HCT116 (cell line): ENCODE results near the gene BBX. TPM values are rescaled to one million over a fixed set of nuclear protein-coding genes. Genes with fewer than 3 reads are reported as not detected.
A peak's percentile ranks its signal among the peaks of the same experiment; 100 is the strongest.

Experiments
- ATAC-seq: fragments of 200-7000 bp; cut with Tn5 transposase; 2 replicates; pipeline ENCODE4 v1.9.1; 2020; ENCODE audit warnings: mild to moderate bottlenecking, moderate library complexity
- BruUV-seq: library from RNA; stranded (reverse); fragments of 400-500 nt; replicated peaks from 2 replicates; lab custom pipeline; 2021; lab: Mats Ljungman, UMichigan
- CTCF ChIA-PET: fragments of 300-600 bp; sonication (Branson Sonifier 250); formaldehyde crosslinking; loops from one replicate; lab custom pipeline; 2021; ENCODE audit warnings: antibody characterized with exemption; lab: Charles Lee
- POLR2A ChIA-PET: fragments of 300-600, 350-600 bp; sonication (Branson Sonifier 250); formaldehyde crosslinking; loops from one replicate; lab custom pipeline; 2021; ENCODE audit warnings: antibody characterized with exemption; lab: Charles Lee
- RAD21 ChIA-PET, 2 experiments: fragments of 300-600 bp; sonication (Branson Sonifier 250); formaldehyde crosslinking; loops; one replicate each; lab custom pipeline; 2023; ENCODE audit warnings: low total read pairs in 2 of 2; ENCODE audit not compliant: uncharacterized antibody in 2 of 2, unreplicated experiment in 2 of 2, low non-redundant PET in 1 of 2; lab: Charles Lee
- DNase-seq: peaks from one replicate; pipeline ENCODE4 v3.0.0-alpha.2; 2010; ENCODE audit warnings: low read depth, low spot score
- H2AFZ ChIP-seq: fragments of 200-600 bp; shearing (Covaris generic), sonication (generic); 2 replicates; pipeline ENCODE4 v1.6.1; 2017; ENCODE audit warnings: low read depth, mixed run types, mixed read lengths, antibody characterized with exemption, low read length; ENCODE audit not compliant: poor library complexity, severe bottlenecking
- H3K27ac ChIP-seq: 2 replicates; pipeline ENCODE4 v1.5.1; 2012; ENCODE audit warnings: low read depth, low read length
- H3K27me3 ChIP-seq: fragments of 200-600 bp; sonication (generic); 2 replicates; pipeline ENCODE4 v1.6.1; 2016; ENCODE audit warnings: mixed run types, low read length, mixed read lengths; ENCODE audit not compliant: insufficient read depth
- H3K36me3 ChIP-seq, 2 experiments: fragments of 200-500 bp in 1 of 2; fragments of 200-600 bp in 1 of 2; sonication (Bioruptor generic) in 1 of 2; sonication (generic) in 1 of 2; 2 replicates each; pipeline versions ENCODE4 v1.5.1 to v1.6.1; 2014 to 2016; ENCODE audit warnings: low read length in 2 of 2, inconsistent platforms in 1 of 2, mixed read lengths in 1 of 2, mixed run types in 1 of 2; ENCODE audit not compliant: insufficient read depth in 2 of 2, control insufficient read depth in 1 of 2
- H3K4me1 ChIP-seq, 2 experiments: fragments of 200-600 bp in 1 of 2; sonication (generic) in 1 of 2; 2 replicates each; pipeline versions ENCODE4 v1.5.1 to v1.6.1; 2012 to 2017; ENCODE audit warnings: low read length in 2 of 2, inconsistent platforms in 1 of 2, mild to moderate bottlenecking in 1 of 2, mixed read lengths in 1 of 2, mixed run types in 1 of 2, moderate library complexity in 1 of 2; ENCODE audit not compliant: insufficient read depth in 2 of 2, control insufficient read depth in 1 of 2
- H3K4me2 ChIP-seq: fragments of 200-600 bp; sonication (generic); 2 replicates; pipeline ENCODE4 v1.6.1; 2017; ENCODE audit warnings: mixed run types, low read length, mixed read lengths
- H3K4me3 ChIP-seq, 2 experiments: fragments of 200-600 bp in 1 of 2; sonication (generic) in 1 of 2; replicated peaks in 1 of 2; 2 replicates each; pipeline ENCODE4 v1.5.1; 2011 to 2016; ENCODE audit warnings: low read length in 2 of 2, control low read depth in 1 of 2, low read depth in 1 of 2, mild to moderate bottlenecking in 1 of 2, mixed read lengths in 1 of 2, mixed run types in 1 of 2
- H3K79me2 ChIP-seq: fragments of 200-600 bp; sonication (generic); 2 replicates; pipeline ENCODE4 v1.6.1; 2017; ENCODE audit warnings: mild to moderate bottlenecking, mixed run types, low read length, moderate library complexity, mixed read lengths; ENCODE audit not compliant: insufficient read depth
- H3K9ac ChIP-seq: fragments of 200-600 bp; sonication (generic); 2 replicates; pipeline ENCODE4 v1.6.1; 2016; ENCODE audit warnings: low read length, mixed read lengths
- H3K9me2 ChIP-seq: fragments of 200-600 bp; sonication (generic), shearing (Covaris generic); 2 replicates; pipeline ENCODE4 v1.6.1; 2017; ENCODE audit warnings: mixed run types, mild to moderate bottlenecking, moderate library complexity; ENCODE audit not compliant: insufficient read depth
- H3K9me3 ChIP-seq, 2 experiments: fragments of 200-500 bp in 1 of 2; fragments of 200-600 bp in 1 of 2; sonication (Bioruptor generic) in 1 of 2; sonication (generic) in 1 of 2; 2 replicates each; pipeline ENCODE4 v1.6.1; 2014 to 2017; ENCODE audit warnings: low read length in 2 of 2, mixed read lengths in 2 of 2, inconsistent platforms in 1 of 2, low read depth in 1 of 2, mild to moderate bottlenecking in 1 of 2, mixed run types in 1 of 2, moderate library complexity in 1 of 2; ENCODE audit not compliant: control insufficient read depth in 1 of 2, insufficient read depth in 1 of 2
- H4K20me1 ChIP-seq: fragments of 200-600 bp; sonication (generic), shearing (Covaris generic); 2 replicates; pipeline ENCODE4 v1.6.1; 2017; ENCODE audit warnings: mixed run types, mild to moderate bottlenecking, moderate library complexity; ENCODE audit not compliant: insufficient read depth
- EGR1 ChIP-seq: IDR thresholded peaks from 2 replicates; pipeline ENCODE4 v1.6.1; 2012; ENCODE audit warnings: low read depth
- ELF1 ChIP-seq: IDR thresholded peaks from 2 replicates; pipeline ENCODE4 v1.6.1; 2012; ENCODE audit warnings: low read depth, borderline replicate concordance
- RAD21 ChIP-seq: IDR thresholded peaks from 2 replicates; pipeline ENCODE4 v1.6.1; 2012; ENCODE audit warnings: low read depth, mild to moderate bottlenecking
- REST ChIP-seq: IDR thresholded peaks from 2 replicates; pipeline ENCODE4 v1.6.1; 2012; ENCODE audit warnings: low read depth
- TCF7L2 ChIP-seq: IDR thresholded peaks from 2 replicates; pipeline ENCODE4 v1.7.0; 2011; ENCODE audit warnings: borderline replicate concordance, inconsistent platforms; ENCODE audit not compliant: insufficient read depth, insufficient read length; ENCODE audit errors: extremely low read depth
- YY1 ChIP-seq: IDR thresholded peaks from 2 replicates; pipeline ENCODE4 v1.6.1; 2011; ENCODE audit warnings: low read length, low read depth, moderate library complexity, mild to moderate bottlenecking; ENCODE audit not compliant: insufficient replicate concordance; ENCODE audit errors: extremely low read depth
- ZFX ChIP-seq: fragments of 450-650 bp; IDR thresholded peaks from 2 replicates; pipeline ENCODE4 v1.6.1; 2017
- intact Hi-C: fragments of 100-400 bp; cut with micrococcal nuclease; formaldehyde crosslinking; loops from 2 replicates; pipeline ENCODE4 v1.10.0; 2022
- total RNA-seq: library from RNA; stranded (reverse); gene quantifications from one replicate; pipeline ENCODE4 v1.2.1, GENCODE V29; 2021; ENCODE audit not compliant: unreplicated experiment

Gene BBX
- total RNA-seq, 1 experiment from 2014 or later, result 55.6 TPM

- no peak for TF ChIP-seq EGR1
- TF ChIP-seq YY1, result no peak
- TF ChIP-seq TCF7L2, result no peak
- TF ChIP-seq ZFX, result no peak
- TF ChIP-seq REST, result no peak
- no peak for TF ChIP-seq ELF1
These were observed 96.8 kb downstream of the BBX start (continued) for GRCh38 chr3:107619549-107619948.

GRCh38 chr3:107620534-107620933, 97.8 kb downstream of the BBX start:
- intact Hi-C loops, result no loop called here
- Histone ChIP-seq H2AFZ (no peak overlapping the region), H3K27me3 (no peaks in the 10 kb centered on the region), H3K4me3 (no peak overlapping the region), H3K4me2 (no peak overlapping the region), H3K36me3 (no peaks in the 10 kb centered on the region), H3K9me2 (no peaks in the 10 kb centered on the region), H4K20me1 (no peaks in the 10 kb centered on the region), H3K27ac (no peak overlapping the region), H3K9me3 (no peaks in the 10 kb centered on the region), H3K9ac (no peak overlapping the region), H3K79me2 (peaks cover 18% of the 10 kb centered on the region), H3K4me1 (peaks cover 0 to 7% of the 10 kb centered on the region in 2 experiments; a peak in 1 of 4 replicates)
- TF ChIP-seq RAD21, result no peak
- no peak for TF ChIP-seq ZFX
- no peak for DNase-seq
- no TSS peak for BruUV-seq
- POLR2A ChIA-PET, result no interaction called here
- CTCF ChIA-PET, result no interaction called here
- RAD21 ChIA-PET, result no interaction called here
- peak; percentile 67 for ATAC-seq
